ENCODE data around the gene CTNNBIP1.
A peak's percentile ranks its signal among the peaks of the same experiment; 100 is the strongest.

Gene CTNNBIP1

DNA sequence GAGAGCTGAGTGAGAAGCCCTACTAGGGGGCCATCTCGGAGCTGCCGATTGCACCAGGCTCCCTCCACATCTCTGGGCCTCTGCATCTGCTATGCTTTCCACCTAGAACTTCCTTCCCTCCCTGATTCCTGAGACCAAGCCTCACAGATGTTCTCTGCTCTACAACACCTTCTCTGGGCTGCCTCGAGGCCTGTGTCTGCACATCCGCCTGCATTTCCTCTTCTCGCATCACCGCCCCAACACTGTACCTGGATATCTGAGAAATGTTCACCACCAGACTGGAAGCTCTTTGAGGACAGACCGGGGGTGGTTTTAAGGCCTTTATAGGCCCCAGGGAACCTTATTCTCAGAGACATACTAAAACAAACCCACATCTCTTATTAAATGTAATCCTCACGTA lies 20.7 kb downstream of the CTNNBIP1 start:
- H3K9me3 ChIP-seq (ENCODE audit: control insufficient read depth in 2 of 2, low read length in 2 of 2), result no peaks in the 10 kb centered on the region
- peaks cover 0 to 2% of the 10 kb centered on the region in 2 donors for H3K36me3 ChIP-seq (ENCODE audit: control insufficient read depth in 2 of 2, insufficient read depth in 2 of 2, low read length in 2 of 2)
- H3K27ac ChIP-seq (ENCODE audit: low read length), result no peak overlapping the region
- no peaks in the 10 kb centered on the region for H3K27me3 ChIP-seq (ENCODE audit: control insufficient read depth in 1 of 2, insufficient read depth in 2 of 2, low read length in 2 of 2)
- peaks cover 16% of the 10 kb centered on the region for H3K4me1 ChIP-seq (ENCODE audit: control insufficient read depth, insufficient read depth, low read length)
- peak overlapping the region in 1 of 2 donors; percentile 12 for H3K9ac ChIP-seq (ENCODE audit: low read length in 2 of 2)
- no peak overlapping the region for H3K4me3 ChIP-seq (ENCODE audit: low read length in 2 of 2)

DNA sequence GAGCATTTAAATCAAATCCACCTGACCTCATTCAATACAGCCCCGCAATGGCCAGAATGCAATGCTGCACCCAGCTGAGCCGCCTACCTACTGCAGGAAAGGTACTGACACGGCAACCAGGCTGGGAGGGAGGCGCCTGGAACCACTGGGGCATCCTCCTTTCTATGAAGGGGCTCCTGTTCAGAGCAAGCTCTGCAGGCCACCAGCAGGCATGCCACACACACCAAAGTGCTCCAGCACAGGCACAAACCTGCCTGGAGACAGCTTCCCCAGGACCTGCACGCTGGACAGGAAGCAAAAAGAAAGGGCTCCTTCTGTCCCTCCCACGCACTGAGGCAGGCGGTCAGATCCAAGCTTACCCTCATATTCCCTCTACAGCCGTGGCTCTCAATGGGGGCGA lies 21.2 kb downstream of the CTNNBIP1 start:
- Histone ChIP-seq H3K36me3 (ENCODE audit: control insufficient read depth in 2 of 2, insufficient read depth in 2 of 2, low read length in 2 of 2) (peaks cover 0 to 2% of the 10 kb centered on the region in 2 donors), H3K27ac (ENCODE audit: low read length) (no peak overlapping the region), H3K4me3 (ENCODE audit: low read length in 2 of 2) (no peak overlapping the region), H3K9ac (ENCODE audit: low read length in 2 of 2) (no peak overlapping the region), H3K9me3 (ENCODE audit: control insufficient read depth in 2 of 2, low read length in 2 of 2) (no peaks in the 10 kb centered on the region), H3K4me1 (ENCODE audit: control insufficient read depth, insufficient read depth, low read length) (peaks cover 16% of the 10 kb centered on the region), H3K27me3 (ENCODE audit: control insufficient read depth in 1 of 2, insufficient read depth in 2 of 2, low read length in 2 of 2) (no peaks in the 10 kb centered on the region)

DNA sequence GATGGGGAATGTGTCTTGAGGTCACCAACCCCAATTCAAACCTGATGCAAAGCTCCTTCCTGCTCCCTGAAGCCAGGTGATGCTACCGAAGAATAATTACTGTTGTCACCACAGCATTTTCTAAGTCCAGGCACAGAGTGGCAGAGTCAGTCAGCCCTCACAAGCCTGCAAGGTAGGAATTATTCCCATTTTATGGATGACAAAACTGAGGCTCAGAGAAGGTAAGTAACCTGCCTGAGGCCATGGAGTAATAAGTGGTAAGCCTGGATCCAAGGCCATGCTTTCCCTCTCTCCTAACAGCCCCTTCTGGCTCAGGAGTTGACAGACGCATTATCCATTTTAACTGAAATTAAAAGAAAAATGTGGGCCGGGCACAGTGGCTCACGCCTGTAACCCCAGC lies 23.0 kb downstream of the CTNNBIP1 start:
- Histone ChIP-seq H3K27ac (ENCODE audit: low read length) (no peak overlapping the region), H3K9ac (ENCODE audit: low read length in 2 of 2) (no peak overlapping the region), H3K4me1 (ENCODE audit: control insufficient read depth, insufficient read depth, low read length) (peaks cover 16% of the 10 kb centered on the region), H3K36me3 (ENCODE audit: control insufficient read depth in 2 of 2, insufficient read depth in 2 of 2, low read length in 2 of 2) (peaks cover 0 to 2% of the 10 kb centered on the region in 2 donors), H3K4me3 (ENCODE audit: low read length in 2 of 2) (no peak overlapping the region), H3K9me3 (ENCODE audit: control insufficient read depth in 2 of 2, low read length in 2 of 2) (no peaks in the 10 kb centered on the region), H3K27me3 (ENCODE audit: control insufficient read depth in 1 of 2, insufficient read depth in 2 of 2, low read length in 2 of 2) (no peaks in the 10 kb centered on the region)

DNA sequence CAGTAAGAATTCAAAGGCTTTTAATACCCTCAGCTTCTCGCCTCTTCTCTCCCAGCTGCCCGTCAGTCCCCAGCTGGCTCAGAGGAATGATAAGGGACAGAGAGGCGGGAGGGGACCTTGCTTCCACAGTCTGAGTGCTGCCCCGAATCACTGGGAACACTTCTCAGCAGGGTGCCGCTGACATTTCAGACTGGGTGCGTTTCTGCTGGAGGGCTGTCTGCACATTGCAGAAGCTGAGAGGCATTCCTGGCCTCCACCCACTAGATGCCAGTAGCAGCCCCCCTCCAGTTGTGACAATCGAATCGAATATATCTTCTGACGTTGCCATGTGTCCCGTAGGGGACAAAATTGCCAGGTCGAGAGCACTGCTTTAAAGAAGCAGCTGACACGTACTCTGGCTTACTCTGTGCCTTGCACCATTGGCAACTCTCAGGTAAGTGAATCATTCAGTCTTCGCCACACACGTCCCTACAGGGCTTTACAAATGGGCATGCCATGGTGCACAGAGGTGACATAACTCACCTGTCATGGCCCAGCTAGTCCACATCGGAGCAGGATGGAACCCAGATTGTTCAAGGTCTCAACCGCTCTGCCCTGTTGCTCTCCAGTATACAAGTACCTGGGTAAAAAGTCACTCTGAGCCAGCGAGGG lies 23.9 kb downstream of the CTNNBIP1 start:
- H3K27me3 ChIP-seq (ENCODE audit: control insufficient read depth in 1 of 2, insufficient read depth in 2 of 2, low read length in 2 of 2), result no peaks in the 10 kb centered on the region
- H3K36me3 ChIP-seq (ENCODE audit: control insufficient read depth in 2 of 2, insufficient read depth in 2 of 2, low read length in 2 of 2), result peaks cover 0 to 2% of the 10 kb centered on the region in 2 donors
- H3K4me1 ChIP-seq (ENCODE audit: control insufficient read depth, insufficient read depth, low read length), result peaks cover 13% of the 10 kb centered on the region
- no peak overlapping the region for H3K9ac ChIP-seq (ENCODE audit: low read length in 2 of 2)
- no peaks in the 10 kb centered on the region for H3K9me3 ChIP-seq (ENCODE audit: control insufficient read depth in 2 of 2, low read length in 2 of 2)
- H3K4me3 ChIP-seq (ENCODE audit: low read length in 2 of 2), result no peak overlapping the region
- no peak overlapping the region for H3K27ac ChIP-seq (ENCODE audit: low read length)

DNA sequence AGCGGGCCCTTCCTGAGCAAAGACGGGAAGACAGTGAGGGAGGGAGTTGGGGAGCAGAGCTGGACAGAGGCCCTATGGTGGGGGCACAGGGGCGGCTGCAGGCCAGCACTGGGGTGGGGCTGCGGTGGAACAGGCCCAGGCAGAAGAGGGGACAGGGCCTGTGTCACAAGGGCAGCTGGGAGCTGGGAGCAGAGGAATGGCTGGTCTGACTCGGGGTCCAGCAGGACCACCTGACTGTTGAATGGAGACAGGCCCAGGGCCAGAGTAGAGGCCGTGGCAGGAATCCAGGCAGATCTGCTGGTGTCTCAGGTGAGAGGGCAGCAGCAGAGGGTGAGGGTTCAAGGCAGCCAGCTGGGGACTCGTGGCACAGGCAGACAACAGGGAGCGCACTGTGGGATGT lies 25.3 kb downstream of the CTNNBIP1 start:
- no peak overlapping the region for H3K9ac ChIP-seq (ENCODE audit: low read length in 2 of 2)
- peaks cover 0 to 2% of the 10 kb centered on the region in 2 donors for H3K36me3 ChIP-seq (ENCODE audit: control insufficient read depth in 2 of 2, insufficient read depth in 2 of 2, low read length in 2 of 2)

DNA sequence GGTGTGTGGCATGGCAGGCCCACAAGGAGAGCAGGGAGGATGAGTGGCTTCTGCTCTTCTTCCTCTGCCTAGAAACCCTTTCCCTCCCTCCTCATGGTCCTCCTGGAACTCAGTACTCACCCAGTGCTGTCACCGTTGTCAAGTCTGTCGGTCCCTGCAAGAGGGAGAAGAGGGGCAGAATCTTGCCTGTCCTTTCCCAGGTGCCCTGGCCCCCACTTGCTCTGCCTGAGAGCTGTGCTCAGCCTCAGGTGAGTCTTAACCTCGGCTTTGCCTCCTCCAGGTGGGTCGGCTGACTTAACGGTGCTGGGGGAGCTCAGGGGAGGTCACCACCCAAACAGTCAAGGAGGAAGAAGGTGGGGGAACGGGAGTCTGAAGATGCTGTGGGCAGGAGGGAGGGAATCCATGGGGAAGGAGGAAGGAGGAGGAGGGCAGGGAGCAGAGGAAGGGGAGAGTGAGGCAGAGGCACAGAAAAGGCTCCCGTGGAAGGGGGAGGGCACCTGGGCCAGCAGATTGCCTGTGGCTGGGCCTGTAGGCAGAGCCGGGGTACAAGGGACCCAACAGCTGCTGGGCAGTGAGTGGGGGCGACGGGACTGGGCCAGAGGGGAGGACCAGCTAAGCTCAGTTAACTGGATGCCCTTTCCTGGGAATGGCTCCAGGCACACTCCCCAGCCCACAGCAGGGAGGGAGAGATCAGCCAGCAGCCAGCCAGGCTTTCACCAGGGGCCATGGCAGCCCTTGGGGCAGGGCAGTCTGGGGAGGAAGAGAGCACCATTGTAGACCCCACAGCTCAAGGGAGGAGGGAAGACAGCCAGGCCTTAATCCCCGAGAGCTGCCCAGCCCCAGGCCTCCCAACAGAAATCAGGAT lies 26.3 kb downstream of the CTNNBIP1 start:
- Histone ChIP-seq H3K9me3 (ENCODE audit: control insufficient read depth in 2 of 2, low read length in 2 of 2) (no peaks in the 10 kb centered on the region), H3K4me3 (ENCODE audit: low read length in 2 of 2) (no peak overlapping the region), H3K36me3 (ENCODE audit: control insufficient read depth in 2 of 2, insufficient read depth in 2 of 2, low read length in 2 of 2) (peaks cover 0 to 2% of the 10 kb centered on the region in 2 donors), H3K9ac (ENCODE audit: low read length in 2 of 2) (no peak overlapping the region), H3K4me1 (ENCODE audit: control insufficient read depth, insufficient read depth, low read length) (no peaks in the 10 kb centered on the region), H3K27me3 (ENCODE audit: control insufficient read depth in 1 of 2, insufficient read depth in 2 of 2, low read length in 2 of 2) (no peaks in the 10 kb centered on the region), H3K27ac (ENCODE audit: low read length) (no peak overlapping the region)

More for the DNA sequence above, 25.3 kb downstream of the CTNNBIP1 start:
- Histone ChIP-seq H3K27me3 (ENCODE audit: control insufficient read depth in 1 of 2, insufficient read depth in 2 of 2, low read length in 2 of 2) (no peaks in the 10 kb centered on the region), H3K27ac (ENCODE audit: low read length) (no peak overlapping the region), H3K4me3 (ENCODE audit: low read length in 2 of 2) (no peak overlapping the region), H3K9me3 (ENCODE audit: control insufficient read depth in 2 of 2, low read length in 2 of 2) (no peaks in the 10 kb centered on the region), H3K4me1 (ENCODE audit: control insufficient read depth, insufficient read depth, low read length) (peaks cover 3% of the 10 kb centered on the region)

DNA sequence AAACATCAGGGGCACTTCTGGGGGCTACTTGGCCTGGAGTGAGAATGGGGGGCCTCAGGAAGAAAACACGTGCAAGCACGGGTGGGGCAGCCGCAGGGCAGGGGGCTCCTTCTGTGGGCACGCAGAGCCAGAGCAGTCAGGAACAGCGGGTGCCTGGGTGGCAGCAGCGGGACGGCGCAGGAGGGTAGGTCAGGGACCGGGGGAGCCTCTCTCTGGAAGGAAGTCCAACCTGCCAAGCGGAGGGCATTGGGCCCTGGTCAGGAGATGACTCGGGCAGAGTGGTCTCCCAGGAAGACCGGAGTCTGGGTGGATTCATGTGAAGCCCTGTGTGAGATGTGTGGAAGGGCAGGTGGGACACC lies 27.1 kb downstream of the CTNNBIP1 start:
- H3K4me3 ChIP-seq (ENCODE audit: low read length in 2 of 2), result no peak overlapping the region
- H3K27me3 ChIP-seq (ENCODE audit: control insufficient read depth in 1 of 2, insufficient read depth in 2 of 2, low read length in 2 of 2), result no peaks in the 10 kb centered on the region
- no peaks in the 10 kb centered on the region for H3K4me1 ChIP-seq (ENCODE audit: control insufficient read depth, insufficient read depth, low read length)
- no peaks in the 10 kb centered on the region for H3K9me3 ChIP-seq (ENCODE audit: control insufficient read depth in 2 of 2, low read length in 2 of 2)
- H3K27ac ChIP-seq (ENCODE audit: low read length), result no peak overlapping the region
- no peak overlapping the region for H3K9ac ChIP-seq (ENCODE audit: low read length in 2 of 2)
- peaks cover 0 to 2% of the 10 kb centered on the region in 2 donors for H3K36me3 ChIP-seq (ENCODE audit: control insufficient read depth in 2 of 2, insufficient read depth in 2 of 2, low read length in 2 of 2)

DNA sequence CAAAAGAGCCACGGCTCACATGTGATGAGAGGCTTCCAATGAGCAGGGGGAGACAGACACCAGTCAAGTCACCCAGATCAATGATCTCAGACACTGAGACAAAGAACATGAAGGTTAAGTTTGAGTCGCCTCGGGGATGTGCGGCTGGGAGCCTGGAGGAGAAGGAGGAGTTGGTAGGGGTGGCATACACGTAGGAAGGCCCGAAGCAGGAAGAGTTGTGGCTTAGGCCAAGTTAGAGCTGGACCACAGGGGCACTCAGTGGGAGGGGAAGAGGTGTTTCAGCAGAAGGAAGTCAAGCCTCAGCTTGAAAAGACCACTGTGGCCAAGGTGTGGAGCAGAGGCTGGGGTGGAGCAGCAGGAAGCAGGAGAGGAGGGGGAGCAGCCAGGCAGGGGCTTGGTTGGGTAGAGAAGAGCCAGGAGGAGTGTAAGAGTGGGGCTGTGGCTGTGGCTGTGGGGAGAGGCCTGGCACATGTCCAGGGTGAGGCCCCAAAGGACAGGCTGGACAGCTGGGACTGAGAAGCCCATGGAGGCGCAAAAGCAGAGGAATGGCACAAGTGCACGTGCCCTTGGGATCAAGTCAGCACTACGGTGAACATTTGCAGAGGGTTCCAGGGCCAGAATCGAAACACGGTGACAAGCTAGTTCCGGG lies 27.6 kb downstream of the CTNNBIP1 start:
- Histone ChIP-seq H3K9ac (ENCODE audit: low read length in 2 of 2) (no peak overlapping the region), H3K27ac (ENCODE audit: low read length) (no peak overlapping the region), H3K36me3 (ENCODE audit: control insufficient read depth in 2 of 2, insufficient read depth in 2 of 2, low read length in 2 of 2) (peaks cover 0 to 2% of the 10 kb centered on the region in 2 donors), H3K27me3 (ENCODE audit: control insufficient read depth in 1 of 2, insufficient read depth in 2 of 2, low read length in 2 of 2) (no peaks in the 10 kb centered on the region), H3K9me3 (ENCODE audit: control insufficient read depth in 2 of 2, low read length in 2 of 2) (no peaks in the 10 kb centered on the region), H3K4me3 (ENCODE audit: low read length in 2 of 2) (no peak overlapping the region), H3K4me1 (ENCODE audit: control insufficient read depth, insufficient read depth, low read length) (no peaks in the 10 kb centered on the region)

DNA sequence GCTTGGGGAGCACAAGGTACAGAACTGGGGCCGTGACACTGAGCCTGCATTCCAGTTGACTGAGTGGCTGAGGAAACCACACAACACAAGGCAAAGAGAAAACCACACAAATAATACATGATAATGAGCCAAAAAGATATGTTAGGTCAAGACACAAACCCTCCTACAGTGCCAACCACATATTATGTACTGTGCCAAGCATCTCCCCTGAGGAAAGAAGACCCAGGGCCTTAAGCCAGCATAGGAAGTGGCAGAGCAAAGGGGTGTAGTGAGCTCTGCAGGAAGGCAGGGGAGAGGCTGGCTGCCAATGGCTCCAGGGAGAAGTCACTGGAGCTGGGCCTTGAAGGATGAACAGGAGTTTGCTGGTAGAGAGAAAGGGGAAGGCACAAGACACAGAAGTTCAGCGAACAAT lies 28.2 kb downstream of the CTNNBIP1 start:
- Histone ChIP-seq H3K4me1 (ENCODE audit: control insufficient read depth, insufficient read depth, low read length) (no peaks in the 10 kb centered on the region), H3K9ac (ENCODE audit: low read length in 2 of 2) (no peak overlapping the region), H3K36me3 (ENCODE audit: control insufficient read depth in 2 of 2, insufficient read depth in 2 of 2, low read length in 2 of 2) (peaks cover 0 to 2% of the 10 kb centered on the region in 2 donors), H3K9me3 (ENCODE audit: control insufficient read depth in 2 of 2, low read length in 2 of 2) (no peaks in the 10 kb centered on the region), H3K27me3 (ENCODE audit: control insufficient read depth in 1 of 2, insufficient read depth in 2 of 2, low read length in 2 of 2) (no peaks in the 10 kb centered on the region), H3K27ac (ENCODE audit: low read length) (no peak overlapping the region), H3K4me3 (ENCODE audit: low read length in 2 of 2) (no peak overlapping the region)

DNA sequence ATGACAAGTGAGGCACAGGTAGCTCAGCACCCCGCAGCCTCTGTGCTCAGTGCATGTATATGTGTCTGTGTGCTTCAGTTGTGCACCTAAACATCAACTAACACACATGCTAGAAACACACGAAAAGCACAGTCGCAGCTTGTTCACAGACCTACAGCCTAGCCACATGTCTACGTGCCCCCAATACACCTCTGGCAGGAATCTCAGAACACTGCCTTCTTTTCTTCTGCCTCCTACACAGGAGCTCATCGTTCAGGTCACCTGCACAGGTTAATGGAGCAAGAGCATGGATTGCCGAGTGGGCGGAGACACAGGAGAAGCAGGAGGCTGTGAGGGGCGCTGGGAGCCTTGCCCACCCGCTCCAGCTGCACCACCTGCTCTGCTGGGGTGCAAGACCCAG lies 31.7 kb downstream of the CTNNBIP1 start:
- Histone ChIP-seq H3K4me3 (ENCODE audit: low read length in 2 of 2) (no peak overlapping the region), H3K9me3 (ENCODE audit: control insufficient read depth in 2 of 2, low read length in 2 of 2) (no peaks in the 10 kb centered on the region), H3K9ac (ENCODE audit: low read length in 2 of 2) (no peak overlapping the region), H3K36me3 (ENCODE audit: control insufficient read depth in 2 of 2, insufficient read depth in 2 of 2, low read length in 2 of 2) (no peaks in the 10 kb centered on the region), H3K27me3 (ENCODE audit: control insufficient read depth in 1 of 2, insufficient read depth in 2 of 2, low read length in 2 of 2) (no peaks in the 10 kb centered on the region), H3K27ac (ENCODE audit: low read length) (no peak overlapping the region), H3K4me1 (ENCODE audit: control insufficient read depth, insufficient read depth, low read length) (peaks cover 12% of the 10 kb centered on the region)

Data from stomach smooth muscle (tissue), 2 donors.